DMS153 (cell line): ENCODE results near the gene ZIC5.

Source experiments
- DNase-seq: peaks from one replicate; lab custom pipeline; 2025; lab: John Stamatoyannopoulos, UW

Gene ZIC5

GRCh38 chr13:99975626-99976025 is 4.1 kb upstream of the ZIC5 start:
- no peak for DNase-seq

GRCh38 chr13:99974939-99975561 is 3.5 kb upstream of the ZIC5 start:
- no peak for DNase-seq

GRCh38 chr13:99974296-99974938 is 2.9 kb upstream of the ZIC5 start:
- no peak for DNase-seq

- DNase-seq: no peak
Observed at GRCh38 chr13:99973808-99974185, 2.2 kb upstream of the ZIC5 start.

- DNase-seq: no peak
Observed at GRCh38 chr13:99973163-99973807, 1.7 kb upstream of the ZIC5 start.

- no peak for DNase-seq
Observed at GRCh38 chr13:99972190-99972731, 694 bp upstream of the ZIC5 start.

- no peak for DNase-seq
Observed at GRCh38 chr13:99970651-99971575, 654 bp downstream of the ZIC5 start.

- peak; percentile 30 for DNase-seq
Observed at GRCh38 chr13:99969919-99970650, 1.5 kb downstream of the ZIC5 start.

- DNase-seq: no peak
Observed at GRCh38 chr13:99969453-99969918, 2.1 kb downstream of the ZIC5 start.

- DNase-seq: no peak
Observed at GRCh38 chr13:99968521-99969452, 2.8 kb downstream of the ZIC5 start.

GRCh38 chr13:99967869-99968520 is 3.6 kb downstream of the ZIC5 start:
- DNase-seq: no peak

GRCh38 chr13:99967498-99967868 is 4.1 kb downstream of the ZIC5 start:
- no peak for DNase-seq

GRCh38 chr13:99966064-99966805 is 5.3 kb downstream of the ZIC5 start:
- no peak for DNase-seq

GRCh38 chr13:99965329-99966000 is 6.1 kb downstream of the ZIC5 start:
- DNase-seq: no peak

GRCh38 chr13:99963816-99964339 is 7.7 kb downstream of the ZIC5 start:
- DNase-seq: no peak

GRCh38 chr13:99962242-99962641 is 9.3 kb downstream of the ZIC5 start:
- DNase-seq: peak; percentile 44

GRCh38 chr13:99961636-99962035 is 9.9 kb downstream of the ZIC5 start:
- no peak for DNase-seq

- DNase-seq: peak; percentile 29
Observed at GRCh38 chr13:99960663-99961311, 10.8 kb downstream of the ZIC5 start.
